NCI-H128 (cell line): ENCODE data around the gene TIGD7.
"Not testable (repeated sequence)": the region's sequence is repeated elsewhere in the genome, so short reads cannot be mapped to it uniquely, and the experiment has no call there.

ENCODE experiments used
- DNase-seq: peaks from one replicate; lab custom pipeline; 2025; ENCODE audit not compliant: unreplicated experiment; lab: John Stamatoyannopoulos, UW

Gene TIGD7

GRCh38 chr16:3282730-3283542 lies 22.3 kb downstream of the TIGD7 start, which contains the start of gene ZNF263:
Gene ZNF263 (plus strand): TSS chr16:3283491. CDS start chr16:3283819, 328 bp downstream.
- DNase-seq = peak; percentile 81

- DNase-seq = peak; percentile 45
Observed at GRCh38 chr16:3282103-3282729, 23.0 kb downstream of the TIGD7 start.

- no peak for DNase-seq
Observed at GRCh38 chr16:3281222-3281820, 23.9 kb downstream of the TIGD7 start.

- no peak for DNase-seq
Observed at GRCh38 chr16:3276679-3277078, 28.6 kb downstream of the TIGD7 start.

- no peak for DNase-seq
Observed at GRCh38 chr16:3274947-3275346, 30.3 kb downstream of the TIGD7 start.

GRCh38 chr16:3274490-3274889 lies 30.7 kb downstream of the TIGD7 start:
- no peak for DNase-seq

- not testable (repeated sequence) for DNase-seq
Observed at GRCh38 chr16:3271281-3271680, 33.9 kb downstream of the TIGD7 start.

- DNase-seq = not testable (repeated sequence)
Observed at GRCh38 chr16:3270718-3271117, 34.5 kb downstream of the TIGD7 start.

- no peak for DNase-seq
Observed at GRCh38 chr16:3268294-3268693, 36.9 kb downstream of the TIGD7 start.

- no peak for DNase-seq
Observed at GRCh38 chr16:3266873-3267537, 38.2 kb downstream of the TIGD7 start.

- peak; percentile 86 for DNase-seq
Observed at GRCh38 chr16:3264137-3265036, 40.8 kb downstream of the TIGD7 start.

- no peak for DNase-seq
Observed at GRCh38 chr16:3262517-3262916, 42.7 kb downstream of the TIGD7 start.

GRCh38 chr16:3259836-3260235 lies 45.4 kb downstream of the TIGD7 start:
- no peak for DNase-seq

- no peak for DNase-seq
Observed at GRCh38 chr16:3256866-3257465, 48.3 kb downstream of the TIGD7 start.

GRCh38 chr16:3256146-3256865 lies 48.9 kb downstream of the TIGD7 start, which contains the start of gene MEFV:
Gene MEFV (minus strand): TSS chr16:3256633. CDS start chr16:3256587, 46 bp downstream.
- no peak for DNase-seq

GRCh38 chr16:3254309-3254708 lies 50.9 kb downstream of the TIGD7 start:
- DNase-seq = no peak

- DNase-seq = no peak
Observed at GRCh38 chr16:3252967-3253366, 52.3 kb downstream of the TIGD7 start.

- no peak for DNase-seq
Observed at GRCh38 chr16:3249451-3249850, 55.8 kb downstream of the TIGD7 start.

- no peak for DNase-seq
Observed at GRCh38 chr16:3249020-3249419, 56.2 kb downstream of the TIGD7 start.
